Ishikawa (cell line): Measurements from ENCODE around the gene HEXIM2.

Experiments
- CEBPB ChIP-seq: IDR thresholded peaks from 2 replicates; pipeline ENCODE4 v1.6.1; 2012
- CREB1 ChIP-seq: IDR thresholded peaks from 2 replicates; pipeline ENCODE4 v1.6.1; 2012; ENCODE audit warnings: low read depth
- EGR1 ChIP-seq: IDR thresholded peaks from 2 replicates; pipeline ENCODE4 v1.6.1; 2012
- EP300 ChIP-seq: IDR thresholded peaks from 2 replicates; pipeline ENCODE4 v1.6.1; 2012; ENCODE audit warnings: borderline replicate concordance
- FOXM1 ChIP-seq: IDR thresholded peaks from 2 replicates; pipeline ENCODE4 v1.6.1; 2012; ENCODE audit warnings: low read depth, borderline replicate concordance
- NFIC ChIP-seq: IDR thresholded peaks from 2 replicates; pipeline ENCODE4 v1.6.1; 2012
- RAD21 ChIP-seq: IDR thresholded peaks from 2 replicates; pipeline ENCODE4 v1.6.1; 2012; ENCODE audit warnings: low read depth
- TAF1 ChIP-seq: IDR thresholded peaks from 2 replicates; pipeline ENCODE4 v1.6.1; 2012; ENCODE audit warnings: low read depth, mild to moderate bottlenecking
- TCF12 ChIP-seq: IDR thresholded peaks from 2 replicates; pipeline ENCODE4 v1.6.1; 2012; ENCODE audit warnings: low read depth
- TEAD4 ChIP-seq: IDR thresholded peaks from 2 replicates; pipeline ENCODE4 v1.6.1; 2012
- YY1 ChIP-seq: IDR thresholded peaks from 2 replicates; pipeline ENCODE4 v1.6.1; 2012; ENCODE audit warnings: low read depth
- ZBTB7A ChIP-seq: IDR thresholded peaks from 2 replicates; pipeline ENCODE4 v1.6.1; 2012; ENCODE audit warnings: low read depth
- TF ChIP-seq, protein P1 (sequence below): IDR thresholded peaks from 2 replicates; pipeline ENCODE4 v1.6.1; 2012
- TF ChIP-seq, protein P2 (sequence below): IDR thresholded peaks from 2 replicates; pipeline ENCODE4 v1.6.1; 2012
- TF ChIP-seq, protein P3 (sequence below): IDR thresholded peaks from 2 replicates; pipeline ENCODE4 v1.6.1; 2012; ENCODE audit warnings: low read depth, mild to moderate bottlenecking

The HEXIM2 gene

DNA sequence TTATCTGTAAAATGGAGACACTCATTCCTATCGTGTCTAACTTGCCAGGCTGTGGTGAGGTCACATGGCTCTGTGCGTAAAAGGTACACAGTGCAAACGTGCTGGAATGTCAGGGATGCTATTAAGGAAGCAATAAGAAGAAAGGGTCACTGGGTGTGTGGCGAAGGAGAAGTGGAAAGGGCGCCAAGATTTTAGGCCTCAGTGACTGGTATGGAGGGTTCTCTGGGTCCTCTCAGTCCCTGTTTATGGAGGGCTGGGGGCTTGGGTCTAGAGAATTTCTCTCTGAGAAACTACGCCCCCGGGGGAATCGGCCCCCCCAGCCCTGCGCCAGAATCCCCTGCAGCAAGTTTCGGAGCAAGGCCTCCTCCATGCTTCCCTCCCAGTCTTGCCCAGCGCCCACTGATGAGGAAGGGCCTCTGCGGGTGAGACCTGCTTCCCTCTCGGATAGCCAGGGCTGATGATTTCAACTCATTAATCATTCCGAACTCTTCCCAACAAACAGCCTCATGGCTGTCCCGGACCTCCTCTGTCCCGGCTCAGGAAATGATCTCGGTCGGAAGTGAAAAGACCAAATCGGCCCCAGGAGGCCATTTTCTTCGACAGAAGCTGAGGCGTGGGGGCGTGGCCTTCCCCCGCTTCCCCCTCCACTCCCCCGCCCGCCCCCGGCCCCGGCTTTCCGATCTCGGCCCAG, 14.6 kb upstream of the HEXIM2 start:
- TF ChIP-seq YY1 = peak; percentile 80; the same call in 1 of the 2 replicates
- TF ChIP-seq, protein P1, sequence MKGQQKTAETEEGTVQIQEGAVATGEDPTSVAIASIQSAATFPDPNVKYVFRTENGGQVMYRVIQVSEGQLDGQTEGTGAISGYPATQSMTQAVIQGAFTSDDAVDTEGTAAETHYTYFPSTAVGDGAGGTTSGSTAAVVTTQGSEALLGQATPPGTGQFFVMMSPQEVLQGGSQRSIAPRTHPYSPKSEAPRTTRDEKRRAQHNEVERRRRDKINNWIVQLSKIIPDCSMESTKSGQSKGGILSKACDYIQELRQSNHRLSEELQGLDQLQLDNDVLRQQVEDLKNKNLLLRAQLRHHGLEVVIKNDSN = peak; percentile 84
- peak; percentile 36 for TF ChIP-seq TAF1
- no peak for TF ChIP-seq EP300
- no peak for TF ChIP-seq FOXM1
- TF ChIP-seq TEAD4 = peak; percentile 80

DNA sequence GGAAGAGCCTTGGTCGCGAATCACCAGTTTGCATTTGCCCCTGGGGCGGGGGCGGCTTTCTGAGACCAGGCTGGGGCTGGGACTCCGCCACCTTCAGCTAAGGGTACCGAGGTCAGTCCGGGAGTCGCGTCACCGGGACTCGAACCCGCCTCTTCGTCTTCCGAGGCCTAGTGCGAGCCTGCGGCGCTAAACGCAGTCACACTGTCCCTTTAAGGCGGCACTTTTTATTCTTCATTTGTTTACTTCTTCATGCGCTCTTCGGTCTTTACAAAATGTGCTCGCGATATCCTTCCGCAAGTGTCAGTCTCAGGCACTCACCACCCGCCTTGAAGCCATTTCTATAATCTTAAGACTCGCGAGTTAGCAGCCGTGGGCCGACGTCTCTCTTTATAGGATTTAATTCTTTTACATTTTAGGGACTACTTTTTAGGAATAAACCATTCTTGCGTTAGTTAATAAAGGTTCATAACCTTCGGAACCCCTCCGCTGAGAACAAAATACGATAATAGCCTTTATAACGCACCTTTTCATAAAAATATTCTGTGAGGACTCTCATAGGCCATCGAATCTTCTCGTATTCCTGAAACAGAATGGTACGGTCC, 14.0 kb upstream of the HEXIM2 start:
- TF ChIP-seq CREB1 = peak; percentile 44
- no peak for TF ChIP-seq RAD21
- peak; percentile 9; the same call in 1 of the 2 replicates for TF ChIP-seq EGR1
- peak; percentile 51 for TF ChIP-seq TEAD4
- no peak; the same call in none of the 2 replicates for TF ChIP-seq TAF1
- peak; percentile 72 for TF ChIP-seq YY1
- TF ChIP-seq, protein P2, sequence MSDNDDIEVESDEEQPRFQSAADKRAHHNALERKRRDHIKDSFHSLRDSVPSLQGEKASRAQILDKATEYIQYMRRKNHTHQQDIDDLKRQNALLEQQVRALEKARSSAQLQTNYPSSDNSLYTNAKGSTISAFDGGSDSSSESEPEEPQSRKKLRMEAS = peak; percentile 86
- peak; percentile 61; the same call in 1 of the 2 replicates for TF ChIP-seq TCF12
- TF ChIP-seq NFIC = 0 out of 2 replicates have a peak, but pooled peaks have one; percentile 18
- TF ChIP-seq, protein P3, sequence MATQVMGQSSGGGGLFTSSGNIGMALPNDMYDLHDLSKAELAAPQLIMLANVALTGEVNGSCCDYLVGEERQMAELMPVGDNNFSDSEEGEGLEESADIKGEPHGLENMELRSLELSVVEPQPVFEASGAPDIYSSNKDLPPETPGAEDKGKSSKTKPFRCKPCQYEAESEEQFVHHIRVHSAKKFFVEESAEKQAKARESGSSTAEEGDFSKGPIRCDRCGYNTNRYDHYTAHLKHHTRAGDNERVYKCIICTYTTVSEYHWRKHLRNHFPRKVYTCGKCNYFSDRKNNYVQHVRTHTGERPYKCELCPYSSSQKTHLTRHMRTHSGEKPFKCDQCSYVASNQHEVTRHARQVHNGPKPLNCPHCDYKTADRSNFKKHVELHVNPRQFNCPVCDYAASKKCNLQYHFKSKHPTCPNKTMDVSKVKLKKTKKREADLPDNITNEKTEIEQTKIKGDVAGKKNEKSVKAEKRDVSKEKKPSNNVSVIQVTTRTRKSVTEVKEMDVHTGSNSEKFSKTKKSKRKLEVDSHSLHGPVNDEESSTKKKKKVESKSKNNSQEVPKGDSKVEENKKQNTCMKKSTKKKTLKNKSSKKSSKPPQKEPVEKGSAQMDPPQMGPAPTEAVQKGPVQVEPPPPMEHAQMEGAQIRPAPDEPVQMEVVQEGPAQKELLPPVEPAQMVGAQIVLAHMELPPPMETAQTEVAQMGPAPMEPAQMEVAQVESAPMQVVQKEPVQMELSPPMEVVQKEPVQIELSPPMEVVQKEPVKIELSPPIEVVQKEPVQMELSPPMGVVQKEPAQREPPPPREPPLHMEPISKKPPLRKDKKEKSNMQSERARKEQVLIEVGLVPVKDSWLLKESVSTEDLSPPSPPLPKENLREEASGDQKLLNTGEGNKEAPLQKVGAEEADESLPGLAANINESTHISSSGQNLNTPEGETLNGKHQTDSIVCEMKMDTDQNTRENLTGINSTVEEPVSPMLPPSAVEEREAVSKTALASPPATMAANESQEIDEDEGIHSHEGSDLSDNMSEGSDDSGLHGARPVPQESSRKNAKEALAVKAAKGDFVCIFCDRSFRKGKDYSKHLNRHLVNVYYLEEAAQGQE = no peak
- TF ChIP-seq, protein P1 = no peak
- TF ChIP-seq FOXM1 = peak; percentile 43; the same call in 1 of the 2 replicates
- TF ChIP-seq EP300 = peak; percentile 44; the same call in 1 of the 2 replicates
- TF ChIP-seq ZBTB7A = no peak
- 0 out of 2 replicates have a peak, but pooled peaks have one; percentile 16 for TF ChIP-seq CEBPB

DNA sequence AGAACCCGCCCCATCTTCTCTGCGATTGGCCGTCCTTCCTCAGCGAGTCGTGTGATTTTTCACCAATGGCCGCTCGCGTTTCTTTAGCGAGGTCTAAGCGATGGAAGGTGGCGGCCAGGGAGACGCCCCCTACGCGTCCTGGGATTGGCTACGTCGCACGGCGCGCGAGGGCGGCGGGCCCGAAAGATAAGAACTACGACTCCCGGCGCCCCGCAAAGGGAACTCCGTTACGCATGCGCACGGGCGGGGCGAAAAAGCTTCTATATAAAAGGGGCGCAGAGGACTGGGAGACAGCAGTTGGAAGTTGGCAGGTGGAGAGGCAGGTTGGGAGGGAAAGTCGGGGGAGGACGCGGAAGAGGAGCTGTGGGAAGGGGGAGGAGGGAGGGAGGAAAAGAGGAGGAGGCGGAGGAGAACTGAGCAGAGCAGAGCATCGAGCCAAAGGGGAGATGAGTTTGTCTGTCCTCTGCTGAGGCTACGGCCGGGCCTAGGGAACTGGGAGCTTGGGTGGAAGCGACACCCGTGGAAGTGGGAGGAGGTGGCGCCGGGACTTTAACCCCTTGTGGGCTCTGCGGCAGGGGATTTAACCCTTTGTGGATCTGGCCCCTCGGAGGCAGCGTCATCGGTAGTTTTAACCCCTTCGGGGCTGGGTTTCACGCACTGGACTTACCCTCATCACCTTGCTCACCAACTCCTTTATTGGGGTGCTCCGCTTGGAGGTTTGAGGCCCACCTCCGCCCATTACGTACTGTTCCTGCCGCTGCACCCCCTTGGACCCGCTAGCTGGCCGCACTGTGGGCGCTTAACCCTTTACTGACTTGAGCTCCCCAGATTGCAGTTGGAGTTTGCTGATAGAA, 13.3 kb upstream of the HEXIM2 start, which contains the start of gene HEXIM1:
Gene HEXIM1, plus strand, starts transcription at position 293 of the 854 bp plus-strand sequence. CDS start 716 bp downstream, outside the sequence.
- TF ChIP-seq EGR1 (peak; percentile 45; the same call in 1 of the 2 replicates), ZBTB7A (no peak; the same call in 1 of the 2 replicates), RAD21 (no peak), CEBPB (no peak), YY1 (peak; percentile 65), TCF12 (peak; percentile 43; the same call in 1 of the 2 replicates), FOXM1 (no peak), TEAD4 (peak; percentile 34), CREB1 (peak; percentile 11; the same call in 1 of the 2 replicates), NFIC (no peak; the same call in 1 of the 2 replicates), EP300 (0 out of 2 replicates have a peak, but pooled peaks have one; percentile 32), TAF1 (peak; percentile 96)
- TF ChIP-seq, protein P1 = no peak
- TF ChIP-seq, protein P2 = peak; percentile 52
- TF ChIP-seq, protein P3 = no peak
